GM18861 (cell line): ENCODE data around the gene USB1.
"Not testable (repeated sequence)": the region's sequence is repeated elsewhere in the genome, so short reads cannot be mapped to it uniquely, and the experiment has no call there.

Experiments
- ATAC-seq: cut with Tn5 transposase; IDR thresholded peaks from one replicate; pipeline ENCODE4 v1.9.1; 2021; ENCODE audit not compliant: unreplicated experiment

Gene USB1

GRCh38 chr16:57969451-57970123 is 31.6 kb upstream of the USB1 start:
- no peak for ATAC-seq

- ATAC-seq: no peak
Measured at GRCh38 chr16:57970319-57970718, 30.9 kb upstream of the USB1 start.

GRCh38 chr16:57970970-57971369 is 30.2 kb upstream of the USB1 start, which contains the start of gene CNGB1:
TSS of gene CNGB1 (minus strand) at chr16:57971128. CDS start at chr16:57967286, 3,842 bp downstream.
- ATAC-seq: no peak

- ATAC-seq: no peak
Measured at GRCh38 chr16:57971848-57972247, 29.4 kb upstream of the USB1 start.

- no peak for ATAC-seq
Measured at GRCh38 chr16:57972306-57972705, 28.9 kb upstream of the USB1 start.

GRCh38 chr16:57976331-57976796 is 24.8 kb upstream of the USB1 start:
- no peak for ATAC-seq

- no peak for ATAC-seq
Measured at GRCh38 chr16:57977418-57978069, 23.7 kb upstream of the USB1 start.

GRCh38 chr16:57978070-57978465 is 23.1 kb upstream of the USB1 start:
- not testable (repeated sequence) for ATAC-seq

GRCh38 chr16:57979006-57979585 is 22.1 kb upstream of the USB1 start:
- no peak for ATAC-seq

GRCh38 chr16:57981636-57982035 is 19.6 kb upstream of the USB1 start:
- no peak for ATAC-seq

GRCh38 chr16:57982385-57982784 is 18.8 kb upstream of the USB1 start:
- ATAC-seq: no peak

- no peak for ATAC-seq
Measured at GRCh38 chr16:57984443-57985203, 16.6 kb upstream of the USB1 start.

- no peak for ATAC-seq
Measured at GRCh38 chr16:57985204-57986181, 15.7 kb upstream of the USB1 start.

- no peak for ATAC-seq
Measured at GRCh38 chr16:57986196-57986595, 15.0 kb upstream of the USB1 start.

GRCh38 chr16:57987441-57988177 is 13.6 kb upstream of the USB1 start:
- ATAC-seq: no peak

GRCh38 chr16:57988929-57989328 is 12.3 kb upstream of the USB1 start:
- no peak for ATAC-seq

GRCh38 chr16:57991551-57992059 is 9.6 kb upstream of the USB1 start:
- no peak for ATAC-seq

GRCh38 chr16:57992084-57992483 is 9.1 kb upstream of the USB1 start:
- no peak for ATAC-seq

GRCh38 chr16:57993438-57993837 is 7.8 kb upstream of the USB1 start:
- no peak for ATAC-seq
